Measurements from ENCODE around the gene TP53I13. TPM values are rescaled to one million over a fixed set of nuclear protein-coding genes. Genes with fewer than 3 reads are reported as not detected.

TP53I13 gene
- total RNA-seq, 2 experiments from 2014 or later = 154 to 155 TPM

- POLR2A ChIA-PET = no interaction called here
- Mint-ChIP-seq H3K36me3 (peaks cover 21% of the 10 kb centered on the region), H3K27me3 (no peaks in the 10 kb centered on the region), H3K4me1 (peaks cover 35% of the 10 kb centered on the region), H3K9me3 (no peaks in the 10 kb centered on the region), H3K4me3 (no peak overlapping the region), H3K27ac (no peak overlapping the region)
- ATAC-seq (ENCODE audit: low read depth) (no peak), DNase-seq (no peak)
Observed at GRCh38 chr17:29560316-29560715, 8.2 kb upstream of the TP53I13 start.

- H3K36me3 Mint-ChIP-seq = peaks cover 21% of the 10 kb centered on the region
- POLR2A ChIA-PET = no interaction called here
- DNase-seq = no peak
- no peaks in the 10 kb centered on the region for H3K9me3 Mint-ChIP-seq
- H3K27ac Mint-ChIP-seq = peak overlapping the region; percentile 28
- no peak overlapping the region for H3K4me3 Mint-ChIP-seq
- H3K4me1 Mint-ChIP-seq = peaks cover 37% of the 10 kb centered on the region
- ATAC-seq (ENCODE audit: low read depth) = no peak
- H3K27me3 Mint-ChIP-seq = no peaks in the 10 kb centered on the region
Observed at GRCh38 chr17:29561554-29562517, 6.7 kb upstream of the TP53I13 start.

- no peaks in the 10 kb centered on the region for H3K27me3 Mint-ChIP-seq
- ATAC-seq (ENCODE audit: low read depth) = no peak
- H3K27ac Mint-ChIP-seq = no peak overlapping the region
- H3K36me3 Mint-ChIP-seq = peaks cover 21% of the 10 kb centered on the region
- no peak for DNase-seq
- no peaks in the 10 kb centered on the region for H3K9me3 Mint-ChIP-seq
- POLR2A ChIA-PET = no interaction called here
- H3K4me3 Mint-ChIP-seq = no peak overlapping the region
- H3K4me1 Mint-ChIP-seq = peaks cover 29% of the 10 kb centered on the region
Observed at GRCh38 chr17:29562615-29563014, 5.9 kb upstream of the TP53I13 start.

DNA sequence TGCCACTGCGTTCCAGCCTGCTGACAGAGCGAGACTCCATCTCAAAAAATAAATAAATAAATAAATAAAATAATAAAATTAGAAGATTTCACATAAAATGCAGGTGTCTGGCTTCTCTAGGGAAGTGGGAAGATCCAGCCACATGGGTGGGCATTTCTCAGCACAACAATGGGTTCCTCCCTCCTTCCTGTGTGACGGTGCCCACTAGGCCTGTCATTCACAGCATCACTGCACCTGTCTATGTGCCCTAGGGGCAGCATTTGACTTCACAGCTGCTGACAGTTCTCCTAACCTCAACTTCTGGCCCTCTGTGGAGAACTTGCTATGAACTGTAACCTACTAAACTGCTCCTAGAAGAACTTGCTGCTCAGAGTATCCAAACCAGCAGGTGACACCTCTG lies 4.7 kb upstream of the TP53I13 start:
- peaks cover 21% of the 10 kb centered on the region for H3K36me3 Mint-ChIP-seq
- ATAC-seq (ENCODE audit: low read depth) (no peak), DNase-seq (no peak)
- H3K9me3 Mint-ChIP-seq = no peaks in the 10 kb centered on the region
- POLR2A ChIA-PET = interaction anchor here (1.1 kb wide), 1 partner anchor 270 kb away, joined by 3 read pairs; the partner anchor contains the start of gene NUFIP2
- H3K27ac Mint-ChIP-seq = peak overlapping the region; percentile 34
- no peaks in the 10 kb centered on the region for H3K27me3 Mint-ChIP-seq
- peak overlapping the region; percentile 28 for H3K4me3 Mint-ChIP-seq
- H3K4me1 Mint-ChIP-seq = peaks cover 24% of the 10 kb centered on the region

DNA sequence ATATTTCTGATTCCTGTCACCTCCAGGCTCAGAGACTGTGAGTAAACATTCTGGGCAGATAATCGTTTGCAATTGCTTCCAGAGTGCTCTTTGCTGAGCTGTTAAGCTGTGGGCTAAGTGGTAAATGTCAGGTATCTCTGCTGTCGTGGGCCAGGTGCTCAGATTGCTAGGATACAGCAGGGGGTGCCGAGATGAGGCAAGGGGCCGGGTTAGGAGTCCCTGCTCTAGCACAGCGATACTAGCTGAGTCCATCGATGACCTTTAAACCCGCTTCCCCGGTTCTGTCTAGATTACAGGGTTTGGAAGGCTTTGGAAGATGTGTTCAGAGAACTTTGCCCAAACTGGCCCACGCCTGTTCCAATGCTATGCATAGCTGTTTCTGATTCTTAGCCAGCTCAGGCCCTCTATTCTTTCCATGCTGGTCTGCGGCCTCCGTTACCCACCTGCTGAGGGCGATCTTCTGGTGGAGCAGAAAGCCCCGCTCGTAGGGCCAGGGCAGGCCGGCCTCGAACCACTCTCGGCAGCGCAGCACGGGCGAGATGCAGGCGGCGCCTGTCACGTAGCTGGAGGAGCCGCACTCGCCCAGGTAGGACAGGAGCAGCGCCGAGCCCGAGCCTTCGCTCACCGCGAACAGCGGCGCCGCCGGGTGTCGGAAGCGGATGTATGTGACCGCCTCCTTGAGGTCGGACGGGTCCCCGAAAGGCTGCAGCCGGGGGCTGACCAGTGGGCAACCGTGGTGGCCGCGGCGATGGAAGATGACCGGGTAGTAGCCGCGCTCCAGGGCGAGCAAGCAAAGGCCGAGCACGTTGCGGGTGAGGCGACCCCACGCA lies 2.6 kb upstream of the TP53I13 start:
- ATAC-seq (ENCODE audit: low read depth) = peak; percentile 23
- peaks cover 21% of the 10 kb centered on the region for H3K36me3 Mint-ChIP-seq
- no peaks in the 10 kb centered on the region for H3K9me3 Mint-ChIP-seq
- DNase-seq = peak; percentile 82
- H3K4me1 Mint-ChIP-seq = peaks cover 33% of the 10 kb centered on the region
- peak overlapping the region; percentile 95 for H3K27ac Mint-ChIP-seq
- H3K4me3 Mint-ChIP-seq = peak overlapping the region; percentile 94
- POLR2A ChIA-PET = interaction anchor here (0.5 to 5.9 kb wide), 7 partner anchors 9 to 846 kb away, joined by 3 to 55 read pairs (median 12); partner anchors contain the start of genes ANKRD13B and RPL23A
- no peaks in the 10 kb centered on the region for H3K27me3 Mint-ChIP-seq

GRCh38 chr17:29566473-29567303 lies 1.8 kb upstream of the TP53I13 start, which contains the start of gene ABHD15:
Gene ABHD15, minus strand, starts transcription at chr17:29567037. Its CDS starts 71 bp downstream, at chr17:29566966.
- H3K4me3 Mint-ChIP-seq = peak within 1 kb of the TSS; percentile 98
- no peaks in the 10 kb centered on the region for H3K9me3 Mint-ChIP-seq
- ATAC-seq (ENCODE audit: low read depth) = peak; percentile 36
- H3K4me1 Mint-ChIP-seq = peaks cover 34% of the 10 kb centered on the region
- DNase-seq = peak; percentile 87
- peaks cover 20% of the 10 kb centered on the region for H3K36me3 Mint-ChIP-seq
- POLR2A ChIA-PET = interaction anchor here (0.6 to 5.9 kb wide), 12 partner anchors 9 to 427 kb away, joined by 3 to 55 read pairs (median 4); partner anchors contain the start of genes ANKRD13B and TAOK1
- H3K27me3 Mint-ChIP-seq = no peaks in the 10 kb centered on the region
- peak within 1 kb of the TSS; percentile 98 for H3K27ac Mint-ChIP-seq

- Mint-ChIP-seq H3K4me1 (peaks cover 29% of the 10 kb centered on the region), H3K4me3 (peak overlapping the region; percentile 98), H3K36me3 (peaks cover 15% of the 10 kb centered on the region), H3K9me3 (no peaks in the 10 kb centered on the region), H3K27ac (peak overlapping the region; percentile 88), H3K27me3 (no peaks in the 10 kb centered on the region)
- POLR2A ChIA-PET = interaction anchor here (0.9 to 5.9 kb wide), 11 partner anchors 9 to 428 kb away, joined by 3 to 55 read pairs (median 4); partner anchors contain the start of genes ANKRD13B and TAOK1
- DNase-seq (peak; percentile 71), ATAC-seq (ENCODE audit: low read depth) (peak; percentile 6)
Observed at GRCh38 chr17:29567304-29567553, 1.3 kb upstream of the TP53I13 start.

DNA sequence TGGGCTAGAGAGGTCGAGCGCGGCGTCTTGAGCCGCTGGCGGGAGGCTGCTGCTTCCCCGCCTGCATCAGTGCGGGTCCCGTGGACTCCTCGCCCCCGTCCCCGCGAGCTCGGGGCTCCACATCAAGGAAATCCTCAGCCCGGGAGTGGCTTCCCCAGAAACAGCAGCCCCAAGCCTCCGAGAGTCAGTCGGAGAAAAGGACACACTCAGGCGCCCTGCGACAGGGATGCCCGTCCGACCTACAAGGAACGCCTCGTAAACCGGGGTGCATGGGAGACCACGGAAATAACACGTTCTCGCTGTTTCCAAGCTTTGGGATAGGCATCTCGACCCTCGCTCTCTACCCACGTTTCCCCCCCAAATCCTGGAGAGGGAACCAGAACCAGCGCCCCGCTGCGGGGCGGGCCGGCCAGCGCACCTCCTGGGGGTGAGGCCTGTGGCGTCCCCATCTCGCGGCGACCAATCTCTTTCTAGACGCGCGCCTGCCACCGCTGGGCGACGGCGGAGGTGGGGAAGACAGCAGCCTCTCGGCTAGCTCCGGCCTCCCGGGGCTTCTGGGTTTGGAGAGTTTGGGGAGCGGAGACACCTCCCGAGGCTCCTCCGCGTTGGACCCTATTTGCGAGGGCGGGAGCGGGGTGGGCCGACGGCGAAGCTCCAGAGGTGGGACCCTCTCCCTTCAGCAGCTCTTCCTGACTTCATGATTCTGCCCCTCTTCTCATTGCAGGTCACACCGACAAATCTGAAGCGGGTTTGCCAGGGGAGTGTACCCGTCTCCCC lies 759 bp upstream of the TP53I13 start:
- Mint-ChIP-seq H3K4me1 (peaks cover 26% of the 10 kb centered on the region), H3K36me3 (peaks cover 10% of the 10 kb centered on the region), H3K9me3 (no peaks in the 10 kb centered on the region), H3K27me3 (no peaks in the 10 kb centered on the region), H3K27ac (peak overlapping the region; percentile 98), H3K4me3 (peak overlapping the region; percentile 98)
- ATAC-seq (ENCODE audit: low read depth) (peak; percentile 58), DNase-seq (peak; percentile 84)
- POLR2A ChIA-PET = interaction anchor here (0.6 to 5.9 kb wide), 13 partner anchors 8 to 428 kb away, joined by 3 to 55 read pairs (median 4); partner anchors contain the start of genes ANKRD13B, NUFIP2 and TAOK1

GRCh38 chr17:29569245-29569950 lies 897 bp downstream of the TP53I13 start:
- H3K27me3 Mint-ChIP-seq = no peaks in the 10 kb centered on the region
- H3K36me3 Mint-ChIP-seq = peaks cover 6% of the 10 kb centered on the region
- ATAC-seq (ENCODE audit: low read depth) (no peak), DNase-seq (no peak)
- no peaks in the 10 kb centered on the region for H3K9me3 Mint-ChIP-seq
- H3K4me1 Mint-ChIP-seq = peaks cover 20% of the 10 kb centered on the region
- H3K4me3 Mint-ChIP-seq = peak overlapping the region; percentile 80
- POLR2A ChIA-PET = interaction anchor here (1.1 to 5.9 kb wide), 6 partner anchors 12 to 275 kb away, joined by 3 to 55 read pairs (median 20); partner anchors contain the start of genes ANKRD13B, NUFIP2 and TAOK1
- peak overlapping the region; percentile 35 for H3K27ac Mint-ChIP-seq

DNA sequence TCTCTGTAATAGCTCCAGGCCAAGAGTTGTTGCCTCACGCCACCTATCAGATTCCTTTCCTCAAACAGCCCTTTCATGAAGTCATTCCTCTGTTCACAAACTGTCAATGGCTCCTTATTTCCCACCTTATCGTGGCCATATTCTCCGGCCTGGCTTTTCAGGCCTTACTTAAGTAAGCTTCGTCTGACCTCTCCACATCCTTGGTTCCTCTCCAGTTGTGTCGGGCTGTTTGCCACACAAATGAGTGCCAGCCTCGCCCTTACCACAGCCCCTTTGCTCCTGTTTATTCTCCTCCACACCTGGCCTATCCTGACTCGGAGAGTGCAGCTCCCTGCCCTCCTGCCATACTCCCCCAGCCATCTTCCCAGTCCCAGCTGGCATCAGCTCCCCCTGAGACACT lies 2.0 kb downstream of the TP53I13 start:
- ATAC-seq (ENCODE audit: low read depth) (no peak), DNase-seq (peak; percentile 17)
- POLR2A ChIA-PET = interaction anchor here (0.6 to 5.8 kb wide), 4 partner anchors 11 to 22 kb away, joined by 4 to 45 read pairs (median 20); partner anchors contain the start of gene ANKRD13B
- Mint-ChIP-seq H3K4me3 (peak overlapping the region; percentile 23), H3K4me1 (peaks cover 16% of the 10 kb centered on the region), H3K36me3 (peaks cover 9% of the 10 kb centered on the region), H3K27me3 (no peaks in the 10 kb centered on the region), H3K9me3 (no peaks in the 10 kb centered on the region), H3K27ac (no peak overlapping the region)

DNA sequence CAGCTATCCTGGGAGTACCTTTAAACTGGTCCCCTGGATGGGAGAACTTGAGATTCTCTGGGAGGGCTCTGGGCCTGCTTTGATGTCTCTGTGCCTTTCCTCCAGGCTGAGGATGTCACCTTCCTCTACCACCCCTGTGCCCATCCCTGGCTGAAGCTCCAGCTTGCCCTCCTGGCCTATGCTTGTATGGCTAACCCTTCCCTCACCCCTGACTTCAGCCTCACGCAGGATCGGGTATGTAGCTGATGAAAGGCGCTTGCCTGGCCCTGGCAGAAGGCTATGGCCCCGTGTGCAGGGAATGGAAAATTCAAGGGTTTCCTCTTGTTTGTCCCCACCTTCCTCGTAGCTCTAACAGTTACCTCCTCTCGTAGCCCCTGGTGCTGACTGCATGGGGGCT lies 3.0 kb downstream of the TP53I13 start:
- Mint-ChIP-seq H3K4me3 (no peak overlapping the region), H3K9me3 (no peaks in the 10 kb centered on the region), H3K36me3 (peaks cover 9% of the 10 kb centered on the region), H3K4me1 (peaks cover 13% of the 10 kb centered on the region), H3K27ac (no peak overlapping the region), H3K27me3 (no peaks in the 10 kb centered on the region)
- ATAC-seq (ENCODE audit: low read depth) (no peak), DNase-seq (no peak)
- POLR2A ChIA-PET = interaction anchor here (2.7 kb wide), 1 partner anchor 16 kb away, joined by 7 read pairs; no protein-coding TSS in a partner anchor

All from activated naive CD8-positive, alpha-beta T cell treated with anti-CD3 and anti-CD28 coated beads, Interleukin-2, amount 10 ng/mL, durations not matched to agents 7 days and 5 days (primary cell).